ENCODE measurements around the gene DCTN2.
"Not testable (repeated sequence)": the region's sequence is repeated elsewhere in the genome, so short reads cannot be mapped to it uniquely, and the experiment has no call there.

The DCTN2 gene

DNA sequence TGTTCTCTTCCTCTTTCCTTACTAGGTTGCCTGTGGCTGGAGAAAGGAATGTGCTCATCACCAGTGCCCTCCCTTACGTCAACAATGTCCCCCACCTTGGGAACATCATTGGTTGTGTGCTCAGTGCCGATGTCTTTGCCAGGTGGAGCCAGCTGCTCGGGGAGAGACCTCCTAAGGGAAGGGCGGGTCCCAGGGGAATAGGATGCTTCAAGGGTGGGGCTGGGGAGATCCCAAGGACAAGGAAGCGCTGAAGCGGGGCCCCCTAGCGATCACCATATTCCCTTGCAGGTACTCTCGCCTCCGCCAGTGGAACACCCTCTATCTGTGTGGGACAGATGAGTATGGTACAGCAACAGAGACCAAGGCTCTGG is 48.9 kb downstream of the DCTN2 start:
- DNase-seq: no peak
- Mint-ChIP-seq H3K27me3 (ENCODE audit: low read depth, poor library complexity) (no peaks in the 10 kb centered on the region), H3K4me3 (no peak overlapping the region), H3K9me3 (no peaks in the 10 kb centered on the region), H3K27ac (peak overlapping the region; percentile 45), H3K4me1 (no peaks in the 10 kb centered on the region), H3K36me3 (ENCODE audit: low read depth) (peaks cover 73% of the 10 kb centered on the region)
- no peak for TF ChIP-seq CTCF (IDR thresholded peaks at IDR 0.05)

GRCh38 chr12:57497223-57498131 is 49.5 kb downstream of the DCTN2 start:
- Mint-ChIP-seq H3K4me3 (no peak overlapping the region), H3K27ac (peak overlapping the region; percentile 89), H3K4me1 (no peaks in the 10 kb centered on the region), H3K9me3 (no peaks in the 10 kb centered on the region), H3K27me3 (ENCODE audit: low read depth, poor library complexity) (no peaks in the 10 kb centered on the region), H3K36me3 (ENCODE audit: low read depth) (peaks cover 74% of the 10 kb centered on the region)
- TF ChIP-seq CTCF (IDR thresholded peaks at IDR 0.05): no peak
- DNase-seq: no peak

- no peaks in the 10 kb centered on the region for H3K4me1 Mint-ChIP-seq
- H3K36me3 Mint-ChIP-seq (ENCODE audit: low read depth): peaks cover 71% of the 10 kb centered on the region
- H3K9me3 Mint-ChIP-seq: no peaks in the 10 kb centered on the region
- H3K27me3 Mint-ChIP-seq (ENCODE audit: low read depth, poor library complexity): no peaks in the 10 kb centered on the region
- DNase-seq: no peak
- no peak for TF ChIP-seq CTCF (IDR thresholded peaks at IDR 0.05)
- no peak overlapping the region for H3K27ac Mint-ChIP-seq
- H3K4me3 Mint-ChIP-seq: no peak overlapping the region
Observed at GRCh38 chr12:57496822-57497221, 50.2 kb downstream of the DCTN2 start.

DNA sequence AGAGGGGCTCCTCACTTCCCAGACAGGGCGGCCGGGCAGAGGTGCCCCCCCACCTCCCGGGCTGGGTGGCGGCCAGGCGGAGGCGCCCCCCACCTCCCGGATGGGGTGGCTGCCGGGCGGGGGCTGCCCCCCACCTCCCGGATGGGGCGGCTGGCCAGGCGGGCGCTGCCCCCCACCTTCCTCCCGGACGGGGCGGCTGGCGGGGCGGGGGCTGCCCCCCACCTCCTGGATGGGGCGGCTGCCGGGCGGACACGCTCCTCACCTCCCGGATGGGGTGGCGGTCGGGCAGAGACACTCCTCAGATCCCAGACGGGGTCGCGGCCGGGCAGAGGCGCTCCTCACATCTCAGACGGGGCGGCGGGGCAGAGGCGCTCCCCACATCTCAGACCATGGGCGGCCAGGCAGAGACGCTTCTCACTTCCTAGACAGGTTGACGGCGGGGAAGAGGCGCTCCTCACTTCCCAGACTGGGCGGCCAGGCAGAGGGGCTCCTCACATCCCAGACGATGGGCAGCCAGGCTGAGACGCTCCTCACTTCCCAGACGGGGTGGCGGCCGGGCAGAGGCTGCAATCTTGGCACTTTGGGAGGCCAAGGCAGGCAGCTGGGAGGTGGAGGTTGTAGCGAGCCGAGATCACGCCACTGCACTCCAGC is 51.8 kb downstream of the DCTN2 start:
- not testable (repeated sequence) for H3K4me3 Mint-ChIP-seq; H3K9me3 Mint-ChIP-seq; DNase-seq; H3K27ac Mint-ChIP-seq; H3K4me1 Mint-ChIP-seq; H3K27me3 Mint-ChIP-seq (ENCODE audit: low read depth, poor library complexity)
- peaks cover 69% of the 10 kb centered on the region for H3K36me3 Mint-ChIP-seq (ENCODE audit: low read depth)

- Mint-ChIP-seq H3K27me3 (ENCODE audit: low read depth, poor library complexity) (no peaks in the 10 kb centered on the region), H3K4me1 (peaks cover 16% of the 10 kb centered on the region), H3K9me3 (no peaks in the 10 kb centered on the region), H3K36me3 (ENCODE audit: low read depth) (peaks cover 50% of the 10 kb centered on the region), H3K27ac (peak overlapping the region; percentile 86), H3K4me3 (no peak overlapping the region)
- no peak for TF ChIP-seq CTCF (IDR thresholded peaks at IDR 0.05)
- no peak for DNase-seq
Observed at GRCh38 chr12:57491393-57492280, 55.4 kb downstream of the DCTN2 start.

DNA sequence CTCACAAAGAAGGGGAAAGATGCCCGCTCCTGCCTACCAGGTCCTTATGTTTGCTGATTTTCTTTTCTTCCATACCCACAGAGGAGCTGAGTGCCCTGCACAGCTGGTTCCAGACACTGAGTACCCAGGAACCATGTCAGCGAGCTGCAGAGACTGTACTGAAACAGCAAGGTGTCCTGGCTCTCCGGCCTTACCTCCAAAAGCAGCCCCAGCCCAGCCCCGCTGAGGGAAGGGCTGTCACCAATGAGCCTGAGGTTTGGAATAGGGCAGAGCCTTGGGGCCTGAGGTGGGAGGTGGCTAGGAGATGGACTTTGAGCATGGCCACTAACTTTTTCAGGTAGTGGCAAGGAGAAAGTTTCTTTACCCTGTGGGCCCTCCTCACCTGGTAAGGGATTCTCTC is 56.9 kb downstream of the DCTN2 start:
- H3K9me3 Mint-ChIP-seq: no peaks in the 10 kb centered on the region
- H3K4me3 Mint-ChIP-seq: no peak overlapping the region
- peaks cover 16% of the 10 kb centered on the region for H3K4me1 Mint-ChIP-seq
- no peak for DNase-seq
- no peaks in the 10 kb centered on the region for H3K27me3 Mint-ChIP-seq (ENCODE audit: low read depth, poor library complexity)
- no peak overlapping the region for H3K27ac Mint-ChIP-seq
- peaks cover 41% of the 10 kb centered on the region for H3K36me3 Mint-ChIP-seq (ENCODE audit: low read depth)
- TF ChIP-seq CTCF (IDR thresholded peaks at IDR 0.05): no peak

All from nephron progenitor cell (in vitro differentiated cells).